Cardiac fibroblast (primary cell): ENCODE measurements around the gene PARVG.

Source experiments
- DNase-seq, 2 donors: peaks; one replicate each; pipeline versions ENCODE4 v3.0.0 to v3.0.0-alpha.2; 2010; ENCODE audit warnings: low read depth in 2 of 2
- H3K4me3 ChIP-seq, 2 donors: replicated peaks in 1 of 2; 1 replicate in 1 of 2; 2 replicates in 1 of 2; pipeline ENCODE4 v1.5.1; 2011; ENCODE audit warnings: low read depth in 2 of 2, low read length in 2 of 2, mild to moderate bottlenecking in 2 of 2, moderate library complexity in 1 of 2
- CTCF ChIP-seq: IDR thresholded peaks from one replicate; pipeline ENCODE4 v1.5.1; 2011; ENCODE audit warnings: low read depth, mild to moderate bottlenecking, low read length, inconsistent platforms

Gene PARVG

GRCh38 chr22:44180706-44181032, at the start of gene PARVG:
Gene PARVG, plus strand, starts transcription at chr22:44180925. Its CDS starts 2,405 bp downstream, at chr22:44183330.
- TF ChIP-seq CTCF: no peak
- H3K4me3 ChIP-seq: no peak within 1 kb of the TSS
- DNase-seq: no peak

GRCh38 chr22:44131412-44131811, 49.3 kb upstream of the PARVG start:
- no peak for DNase-seq
- H3K4me3 ChIP-seq: no peak overlapping the region
- TF ChIP-seq CTCF: no peak

DNA sequence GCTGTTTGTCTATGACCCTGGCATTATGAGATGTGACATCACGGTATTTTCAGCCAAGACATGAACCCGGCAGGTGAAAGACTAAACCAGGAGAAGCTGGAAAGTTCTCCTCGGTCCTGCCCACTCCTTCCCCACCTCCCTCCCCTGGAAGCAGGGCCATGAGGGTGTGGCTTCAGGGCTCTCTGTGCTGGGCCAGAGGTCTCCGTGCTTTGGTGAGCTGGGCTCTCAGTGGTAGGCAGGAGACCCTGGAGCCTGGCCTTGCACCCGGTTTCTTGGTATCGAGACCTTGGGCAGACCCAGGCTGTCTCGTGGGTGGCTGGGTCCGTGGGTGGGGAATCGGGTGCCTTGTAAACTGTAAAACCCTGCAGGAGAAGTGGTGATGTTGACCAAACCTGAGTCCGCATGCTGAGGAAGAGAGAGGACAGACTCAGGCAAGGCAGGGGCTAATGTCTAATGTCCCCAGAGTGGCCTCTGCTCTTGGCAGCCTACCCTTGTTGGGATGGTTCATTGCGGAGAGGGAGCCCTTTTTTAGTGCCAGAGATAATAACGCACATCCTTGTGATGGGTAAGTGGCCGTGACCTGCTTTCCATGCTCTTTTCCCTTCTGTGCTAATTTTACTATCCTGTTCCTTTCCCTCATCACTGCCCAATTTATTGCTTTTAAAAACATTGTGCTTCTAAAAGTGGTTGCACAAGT, 48.6 kb upstream of the PARVG start:
- TF ChIP-seq CTCF: no peak
- no peak for DNase-seq
- no peak overlapping the region for H3K4me3 ChIP-seq

DNA sequence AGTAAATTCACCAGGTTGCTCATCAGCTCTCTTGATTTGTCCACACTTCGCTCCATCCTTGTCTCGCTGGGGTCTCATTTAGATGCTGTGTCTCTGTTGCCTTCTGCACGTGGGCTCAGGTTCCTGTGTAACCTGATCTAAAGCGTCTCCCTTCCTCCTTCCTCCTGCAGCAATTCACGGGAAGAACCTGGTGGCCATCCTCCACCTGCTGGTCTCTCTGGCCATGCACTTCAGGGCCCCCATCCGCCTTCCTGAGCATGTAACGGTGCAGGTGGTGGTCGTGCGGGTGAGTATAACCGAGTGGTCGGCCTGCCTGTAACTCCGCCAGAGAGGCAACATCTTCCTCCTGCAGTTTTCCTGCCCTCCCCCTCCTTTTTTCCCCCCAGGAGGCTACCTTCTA, 48.0 kb upstream of the PARVG start:
- no peak for DNase-seq

GRCh38 chr22:44133161-44133560, 47.6 kb upstream of the PARVG start:
- peak in 1 of 2 donors; percentile 58 for DNase-seq
- TF ChIP-seq CTCF: no peak
- H3K4me3 ChIP-seq: no peak overlapping the region

More for the DNA sequence above, 48.0 kb upstream of the PARVG start:
- H3K4me3 ChIP-seq: no peak overlapping the region
- no peak for TF ChIP-seq CTCF

- DNase-seq: peak in 1 of 2 donors; percentile 18
- TF ChIP-seq CTCF: no peak
- H3K4me3 ChIP-seq: no peak overlapping the region
Observed at GRCh38 chr22:44133901-44134571, 46.7 kb upstream of the PARVG start.
